Spleen (tissue), 11 donors: ENCODE results near the gene CEP170. TPM values are rescaled to one million over a fixed set of nuclear protein-coding genes. Genes with fewer than 3 reads are reported as not detected.

Experiments used
- DNase-seq: peaks from one replicate; pipeline ENCODE4 v3.0.0-alpha.2; 2020
- H3K27ac ChIP-seq, 8 donors: fragments of 200-600 bp; sonication (generic) in 7 of 8; 1 replicate in 4 of 8; 2 replicates in 4 of 8; pipeline versions ENCODE4 v1.5.0 to v1.8.0; 2016 to 2021; ENCODE audit warnings: inconsistent platforms in 4 of 8, mild to moderate bottlenecking in 4 of 8, moderate library complexity in 1 of 8
- H3K27me3 ChIP-seq, 7 donors: fragments of 200-600 bp; sonication (generic) in 6 of 7; replicated peaks in 1 of 7; 1 replicate in 4 of 7; 2 replicates in 3 of 7; pipeline versions ENCODE4 v1.5.0 to v1.8.0; 2016 to 2021; ENCODE audit warnings: inconsistent platforms in 3 of 7, mild to moderate bottlenecking in 1 of 7
- H3K36me3 ChIP-seq, 6 donors: fragments of 200-600 bp; sonication (generic) in 5 of 6; 1 replicate in 4 of 6; 2 replicates in 2 of 6; pipeline versions ENCODE4 v1.5.0 to v1.8.0; 2016 to 2021; ENCODE audit warnings: inconsistent platforms in 2 of 6
- H3K4me1 ChIP-seq, 6 donors: fragments of 200-600 bp; sonication (generic) in 5 of 6; 1 replicate in 3 of 6; 2 replicates in 3 of 6; pipeline versions ENCODE4 v1.5.0 to v1.8.0; 2016 to 2021; ENCODE audit warnings: inconsistent platforms in 3 of 6
- H3K4me3 ChIP-seq, 8 donors: fragments of 200-600 bp; sonication (generic) in 7 of 8; 1 replicate in 4 of 8; 2 replicates in 4 of 8; pipeline versions ENCODE4 v1.5.0 to v1.8.0; 2016 to 2021; ENCODE audit warnings: inconsistent platforms in 4 of 8, mild to moderate bottlenecking in 4 of 8, moderate library complexity in 2 of 8
- H3K9me3 ChIP-seq, 8 donors: fragments of 200-600 bp; sonication (generic) in 7 of 8; 1 replicate in 4 of 8; 2 replicates in 4 of 8; pipeline versions ENCODE4 v1.5.0 to v1.8.0; 2016 to 2021; ENCODE audit warnings: inconsistent platforms in 4 of 8
- CTCF ChIP-seq, 11 experiments: fragments of 200-600 bp in 7 of 11; fragments of 450-650 bp in 4 of 11; sonication (generic) in 4 of 11; IDR thresholded peaks in 8 of 11; conservative IDR thresholded peaks in 3 of 11; 1 replicate in 7 of 11; 2 replicates in 4 of 11; pipeline versions ENCODE4 v1.4.0 to v1.8.0; 2016 to 2021; ENCODE audit warnings: antibody characterized with exemption in 11 of 11, inconsistent platforms in 4 of 11, mild to moderate bottlenecking in 1 of 11
- POLR2A ChIP-seq, 3 donors: fragments of 450-650 bp; IDR thresholded peaks; one replicate each; pipeline ENCODE4 v1.5.1; 2017; ENCODE audit warnings: antibody characterized with exemption in 3 of 3, mild to moderate bottlenecking in 1 of 3
- POLR2AphosphoS5 ChIP-seq, 3 donors: sonication (generic); formaldehyde crosslinking; IDR thresholded peaks; one replicate each; pipeline ENCODE4 v1.5.1; 2017; ENCODE audit warnings: antibody characterized with exemption in 3 of 3
- WGBS, 5 donors: extraction: QIAGEN DNeasy Blood & Tissue Kit in 3 of 5; methylation state at CpG; one replicate each; pipeline versions ENCODE4 v1.1.5 to v1.1.7; 2013 to 2018; 5-methylcytosine and 5-hydroxymethylcytosine counted together
- intact Hi-C: fragments of 100-400 bp; cut with DNase I; formaldehyde crosslinking; loops from one replicate; pipeline ENCODE4 v1.15.0; 2023; ENCODE audit warnings: low total_unique reads
- polyA plus RNA-seq, 3 donors: library from polyadenylated mRNA; stranded (reverse); fragments of 200-250 nt; gene quantifications; one replicate each; pipeline ENCODE4 v1.2.1, GENCODE V29; 2013
- total RNA-seq, 7 donors: library from RNA; depleted of rRNA in 3 of 7; stranded (reverse); fragments of >200 nt in 3 of 7; fragmentation: NEBNext Ultra II Directional in 4 of 7; extraction: Animal tissue kit (Norgen Biotek cat#: 25700) in 4 of 7; gene quantifications; one replicate each; pipeline versions ENCODE4 v1.1.0 to v1.2.1, GENCODE V29; 2016 to 2021
- donor health status: healthy with polysubstance abuse.
- donor health status: DM: no; HTN: no; CAD: no; lungs with moderate emphysema.
- donor health status: DM: no; HTN: no; CAD: no.
- donor health status: Bipolar disorder and iron deficiency.
- donor health status: healthy.
- donor health status: DM: no; HTN: no; CAD: no.
- donor health status: DM: yes; HTN: yes; CAD: no.

CEP170 gene
- total and polyA plus RNA-seq, 10 donors = 17.3 to 92.8 (median 73.5) TPM

- H3K27me3 ChIP-seq = no peaks in the 10 kb centered on the region
- H3K27ac ChIP-seq = peak overlapping the region; percentile 14 to 81 (median 69)
- intact Hi-C loops = no loop called here
- TF ChIP-seq CTCF (IDR thresholded peaks at IDR 0.05 in 8 of 11, conservative IDR thresholded peaks at IDR 0.05 in 3 of 11) (no peak), POLR2AphosphoS5 (IDR thresholded peaks at IDR 0.05) (peak in 1 of 3 donors; percentile 11)
- 17 to 40% (median 31%) methylated on average over 2 of the region's 2 CpGs for WGBS, 5 donors
- peaks cover 0 to 1% (median 0%) of the 10 kb centered on the region in 6 donors for H3K36me3 ChIP-seq
- no peaks in the 10 kb centered on the region for H3K9me3 ChIP-seq
- peaks cover 14 to 74% (median 35%) of the 10 kb centered on the region in 6 donors for H3K4me1 ChIP-seq
- DNase-seq = no peak
- no peak overlapping the region for H3K4me3 ChIP-seq
Measured at GRCh38 chr1:243264717-243265116, 9.6 kb upstream of the CEP170 start.

- TF ChIP-seq CTCF (IDR thresholded peaks at IDR 0.05 in 8 of 11, conservative IDR thresholded peaks at IDR 0.05 in 3 of 11) (no peak), POLR2AphosphoS5 (IDR thresholded peaks at IDR 0.05) (no peak), POLR2A (IDR thresholded peaks at IDR 0.05) (no peak)
- H3K4me3 ChIP-seq = no peak overlapping the region
- intact Hi-C loops = no loop called here
- DNase-seq = no peak
- no peak overlapping the region for H3K27ac ChIP-seq
- H3K36me3 ChIP-seq = no peaks in the 10 kb centered on the region
- H3K4me1 ChIP-seq = peaks cover 17 to 65% (median 32%) of the 10 kb centered on the region in 6 donors
- no peaks in the 10 kb centered on the region for H3K9me3 ChIP-seq
- 95 to 100% (median 100%) methylated on average over 1 of the region's 1 CpG for WGBS, 5 donors
- no peaks in the 10 kb centered on the region for H3K27me3 ChIP-seq
Measured at GRCh38 chr1:243261390-243261789, 6.3 kb upstream of the CEP170 start.

GRCh38 chr1:243260221-243260880, 5.3 kb upstream of the CEP170 start:
- H3K9me3 ChIP-seq = no peaks in the 10 kb centered on the region
- H3K27me3 ChIP-seq = no peaks in the 10 kb centered on the region
- H3K4me3 ChIP-seq = no peak overlapping the region
- intact Hi-C loops = no loop called here
- TF ChIP-seq POLR2AphosphoS5 (IDR thresholded peaks at IDR 0.05) = no peak
- TF ChIP-seq POLR2A (IDR thresholded peaks at IDR 0.05) = no peak
- no peak for TF ChIP-seq CTCF (IDR thresholded peaks at IDR 0.05 in 8 of 11, conservative IDR thresholded peaks at IDR 0.05 in 3 of 11)
- H3K36me3 ChIP-seq = no peaks in the 10 kb centered on the region
- 68 to 74% (median 71%) methylated on average over 4 of the region's 4 CpGs for WGBS, 5 donors
- DNase-seq = no peak
- peak overlapping the region in 1 of 8 donors; percentile 22 for H3K27ac ChIP-seq
- H3K4me1 ChIP-seq = peaks cover 17 to 60% (median 32%) of the 10 kb centered on the region in 6 donors

- H3K36me3 ChIP-seq = no peaks in the 10 kb centered on the region
- DNase-seq = no peak
- intact Hi-C loops = no loop called here
- H3K27ac ChIP-seq = no peak overlapping the region
- TF ChIP-seq POLR2A (IDR thresholded peaks at IDR 0.05) (no peak), POLR2AphosphoS5 (IDR thresholded peaks at IDR 0.05) (no peak), CTCF (IDR thresholded peaks at IDR 0.05 in 8 of 11, conservative IDR thresholded peaks at IDR 0.05 in 3 of 11) (no peak)
- WGBS, 5 donors = 83 to 95% (median 92%) methylated on average over 7 of the region's 7 CpGs
- H3K4me3 ChIP-seq = no peak overlapping the region
- H3K4me1 ChIP-seq = peaks cover 9 to 51% (median 24%) of the 10 kb centered on the region in 6 donors
- no peaks in the 10 kb centered on the region for H3K27me3 ChIP-seq
- no peaks in the 10 kb centered on the region for H3K9me3 ChIP-seq
Measured at GRCh38 chr1:243258731-243259130, 3.6 kb upstream of the CEP170 start.
